NOMO-1 treated with DMSO at 0.1 percent for 48 hours (cell line): ENCODE data around the gene KRTAP4-8.
"Not testable (repeated sequence)": the region's sequence is repeated elsewhere in the genome, so short reads cannot be mapped to it uniquely, and the experiment has no call there.

ENCODE experiments used
- DNase-seq: peaks from one replicate; lab custom pipeline; 2025; ENCODE audit not compliant: unreplicated experiment; lab: John Stamatoyannopoulos, UW

The KRTAP4-8 gene

DNA sequence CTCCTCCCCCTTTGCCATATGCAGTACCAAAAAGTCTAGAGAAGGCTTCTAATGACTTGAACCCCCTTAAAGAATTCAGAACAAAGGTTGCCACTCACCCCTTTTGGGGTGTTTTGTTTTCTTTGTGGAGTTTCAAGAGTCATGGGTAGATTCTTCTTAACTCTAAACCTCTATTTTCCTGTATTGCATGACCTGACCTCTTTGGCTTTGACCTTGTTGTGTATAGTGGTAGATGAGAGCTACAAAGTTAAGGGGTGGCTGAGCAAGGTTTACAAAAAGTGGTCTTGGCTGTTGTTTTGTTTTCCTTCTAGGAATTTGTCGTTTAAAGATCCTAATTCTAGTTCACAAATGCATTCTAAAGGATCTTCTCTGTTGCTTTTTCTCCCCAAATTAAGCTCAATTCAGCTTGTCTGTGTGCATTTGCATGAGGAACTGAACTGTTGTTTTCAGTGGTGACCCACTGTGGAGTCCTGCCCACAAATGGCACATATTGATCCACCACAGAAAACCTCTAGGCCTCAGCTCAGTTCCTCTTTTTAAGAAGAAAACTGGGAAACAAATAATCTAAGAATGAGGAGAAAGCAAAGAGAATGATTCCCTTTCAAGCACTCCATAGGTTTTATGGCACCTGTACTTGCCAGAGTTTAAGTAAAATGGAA lies 10.9 kb upstream of the KRTAP4-8 start:
- peak; percentile 26 for DNase-seq

DNA sequence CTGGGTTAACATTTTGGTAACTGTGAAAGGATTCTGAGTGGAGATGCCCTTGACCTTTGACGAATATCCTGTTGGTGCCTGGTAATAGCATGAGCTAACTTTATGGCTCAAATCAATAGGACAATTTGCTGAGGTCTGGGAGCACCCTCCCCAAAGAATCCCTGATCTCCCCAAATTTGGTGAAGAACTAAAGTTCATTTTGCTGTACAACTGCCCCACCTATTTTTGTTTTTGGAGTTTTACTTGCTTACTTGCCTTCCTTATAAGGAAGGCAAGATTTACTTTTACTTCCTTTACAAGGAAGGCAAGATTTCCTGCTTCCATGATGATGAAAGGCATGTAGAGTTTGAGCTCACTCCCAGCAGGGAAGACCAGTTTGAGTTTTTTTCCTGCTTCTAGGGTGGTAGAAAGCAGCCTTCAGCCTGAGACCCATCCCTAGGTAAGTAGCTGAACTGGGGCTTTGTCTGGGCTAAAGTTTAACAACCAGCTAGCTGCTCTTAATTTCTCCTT lies 10.1 kb upstream of the KRTAP4-8 start:
- no peak for DNase-seq

DNA sequence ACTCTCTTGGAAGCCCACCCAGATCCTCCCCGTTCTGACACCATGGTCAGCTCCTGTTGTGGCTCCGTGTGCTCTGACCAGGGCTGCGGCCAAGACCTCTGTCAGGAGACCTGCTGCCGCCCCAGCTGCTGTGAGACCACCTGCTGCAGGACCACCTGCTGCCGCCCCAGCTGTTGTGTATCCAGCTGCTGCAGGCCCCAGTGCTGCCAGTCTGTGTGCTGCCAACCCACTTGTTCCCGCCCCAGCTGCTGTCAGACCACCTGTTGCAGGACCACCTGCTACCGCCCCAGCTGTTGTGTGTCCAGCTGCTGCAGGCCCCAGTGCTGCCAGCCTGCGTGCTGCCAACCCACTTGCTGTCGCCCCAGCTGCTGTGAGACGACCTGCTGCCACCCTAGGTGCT lies 7.4 kb upstream of the KRTAP4-8 start, which contains the start of gene KRTAP4-9:
Gene KRTAP4-9, plus strand, starts transcription at position 43 of the 400 bp plus-strand sequence. Its CDS starts 0 bp downstream, at position 43.
- DNase-seq: not testable (repeated sequence)

DNA sequence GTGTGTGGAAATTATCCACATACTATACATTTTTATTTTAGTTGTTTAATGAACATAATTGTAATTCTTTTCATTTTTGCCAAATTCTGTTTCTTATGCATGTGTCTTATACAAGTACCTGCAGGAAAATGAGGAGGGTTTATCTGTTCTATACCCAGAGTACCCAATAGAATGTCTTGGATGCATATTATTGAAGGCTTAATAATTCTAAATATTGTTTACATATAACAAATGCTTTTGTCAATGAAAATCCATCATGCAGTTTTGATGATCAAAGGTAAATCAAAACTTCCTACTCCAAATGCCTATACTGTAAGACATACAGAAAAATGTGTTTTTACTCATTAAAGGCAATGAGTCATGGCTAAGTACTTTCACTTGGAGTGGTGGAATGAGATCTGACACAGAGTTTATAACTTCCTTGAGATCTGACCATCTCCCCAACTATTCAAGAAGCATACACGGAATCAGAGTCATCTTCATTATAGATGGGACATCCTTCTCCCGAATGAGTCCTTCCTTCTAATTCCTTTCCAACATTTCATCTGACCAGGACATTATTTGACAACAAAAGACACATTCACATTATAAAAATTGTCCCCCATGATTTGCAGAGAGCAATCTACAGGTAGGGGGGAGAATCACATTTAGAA lies 6.6 kb upstream of the KRTAP4-8 start:
- not testable (repeated sequence) for DNase-seq

GRCh38 chr17:41103896-41104295 lies 6.0 kb upstream of the KRTAP4-8 start:
- DNase-seq: no peak

DNA sequence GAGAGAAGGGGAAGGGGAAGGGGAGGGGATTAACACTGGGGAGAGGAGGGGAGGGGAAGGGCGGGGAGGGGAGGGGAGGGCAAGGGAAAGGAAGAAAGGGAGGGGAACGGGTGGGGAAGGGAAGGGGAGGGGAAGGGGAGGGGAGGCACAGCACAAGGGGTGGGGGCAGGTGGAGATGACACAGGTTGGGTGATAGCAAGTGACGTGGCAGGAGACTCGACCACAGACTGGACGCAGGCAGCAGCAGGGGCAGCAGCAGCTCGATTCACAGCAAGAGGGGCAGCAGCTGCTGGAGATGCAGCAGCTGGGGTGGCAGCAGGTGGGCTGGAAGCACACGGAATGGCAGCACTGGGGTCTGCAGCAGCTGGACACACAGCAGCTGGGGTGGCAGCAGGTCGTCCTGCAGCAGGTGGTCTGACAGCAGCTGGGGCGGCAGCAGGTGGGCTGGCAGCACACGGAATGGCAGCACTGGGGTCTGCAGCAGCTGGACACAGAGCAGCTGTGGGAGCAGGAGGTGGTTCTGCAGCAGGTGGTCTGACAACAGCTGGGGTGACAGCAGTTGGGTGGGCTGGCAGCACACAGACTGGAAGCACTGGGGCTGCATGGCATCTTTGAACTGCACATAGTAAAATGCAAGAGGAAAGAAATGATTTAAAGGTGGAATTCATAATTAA lies 3.8 kb upstream of the KRTAP4-8 start, which contains the start of gene KRTAP4-16:
Gene KRTAP4-16, minus strand, starts transcription at position 624 of the 674 bp plus-strand sequence. Its CDS starts 0 bp downstream, at position 624.
- DNase-seq: no peak

- not testable (repeated sequence) for DNase-seq
These were observed 1.9 kb upstream of the KRTAP4-8 start for GRCh38 chr17:41099682-41100480.

DNA sequence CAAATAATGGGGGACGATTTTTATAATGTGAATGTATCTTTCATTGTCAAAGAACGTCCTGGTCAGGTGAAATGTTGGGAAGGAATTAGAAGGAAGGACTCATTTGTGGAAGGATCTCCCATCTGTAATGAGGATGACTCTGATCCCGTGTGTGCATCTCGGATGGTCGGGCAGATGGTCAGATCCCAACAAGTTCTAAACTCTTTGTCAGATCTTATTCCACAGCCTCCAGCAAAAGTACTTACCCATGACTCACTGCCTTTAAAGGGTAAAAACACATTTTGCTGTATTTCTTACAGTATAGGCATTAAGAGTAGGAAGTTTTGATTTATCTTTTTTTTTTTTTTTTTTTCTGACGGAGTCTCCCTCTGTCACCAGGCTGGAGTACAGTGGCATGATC lies 539 bp upstream of the KRTAP4-8 start:
- no peak for DNase-seq

- no peak for DNase-seq
These were observed 1.9 kb downstream of the KRTAP4-8 start for GRCh38 chr17:41096055-41096454.

DNA sequence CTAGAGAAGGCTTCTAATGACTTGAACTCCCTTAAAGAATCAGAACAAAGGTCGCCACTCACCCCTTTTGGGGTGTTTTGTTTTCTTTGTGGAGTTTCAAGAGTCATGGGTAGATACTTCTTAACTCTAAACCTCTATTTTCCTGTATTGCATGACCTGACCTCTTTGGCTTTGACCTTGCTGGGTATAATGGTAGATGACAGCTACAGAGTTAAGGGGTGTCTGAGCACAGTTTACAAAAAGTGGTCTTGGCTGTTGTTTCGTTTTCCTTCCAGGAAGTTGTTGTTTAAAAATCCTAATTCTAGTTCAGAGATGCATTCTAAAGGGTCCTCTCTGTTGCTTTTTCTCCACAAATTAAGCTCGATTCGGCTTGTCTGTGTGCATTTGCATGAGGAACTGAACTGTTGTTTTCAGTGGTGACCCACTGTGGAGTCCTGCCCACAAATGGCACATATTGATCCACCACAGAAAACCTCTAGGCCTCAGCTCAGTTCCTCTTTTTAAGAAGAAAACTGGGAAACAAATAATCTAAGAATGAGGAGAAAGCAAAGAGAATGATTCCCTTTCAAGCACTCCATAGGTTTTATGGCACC lies 9.1 kb downstream of the KRTAP4-8 start:
- peak; percentile 20 for DNase-seq

DNA sequence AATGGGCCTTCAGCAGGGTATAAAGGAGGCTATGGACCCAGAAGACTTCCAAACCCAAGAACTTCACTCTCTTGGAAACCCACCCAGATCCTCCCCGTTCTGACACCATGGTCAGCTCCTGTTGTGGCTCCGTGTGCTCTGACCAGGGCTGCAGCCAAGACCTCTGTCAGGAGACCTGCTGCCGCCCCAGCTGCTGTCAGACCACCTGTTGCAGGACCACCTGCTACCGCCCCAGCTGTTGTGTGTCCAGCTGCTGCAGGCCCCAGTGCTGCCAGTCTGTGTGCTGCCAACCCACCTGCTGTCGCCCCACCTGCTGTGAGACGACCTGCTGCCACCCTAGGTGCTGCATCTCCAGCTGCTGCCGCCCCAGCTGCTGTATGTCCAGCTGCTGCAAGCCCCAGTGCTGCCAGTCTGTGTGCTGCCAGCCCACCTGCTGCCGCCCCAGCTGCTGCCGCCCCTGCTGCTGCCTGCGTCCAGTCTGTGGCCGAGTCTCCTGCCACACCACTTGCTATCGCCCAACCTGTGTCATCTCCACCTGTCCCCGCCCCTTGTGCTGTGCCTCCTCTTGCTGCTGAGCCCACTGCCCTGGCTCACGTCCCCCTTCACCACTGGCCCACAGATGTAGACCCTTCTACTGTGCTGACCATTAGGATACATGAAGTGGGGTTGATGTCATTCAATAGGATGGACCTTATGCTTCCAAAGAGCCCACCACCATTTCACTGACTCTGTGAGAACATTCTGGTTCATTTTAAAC lies 13.7 kb downstream of the KRTAP4-8 start, which contains the start of gene KRTAP4-7:
Gene KRTAP4-7, plus strand, starts transcription at position 51 of the 757 bp plus-strand sequence. Its CDS starts 57 bp downstream, at position 108.
- DNase-seq: not testable (repeated sequence)

GRCh38 chr17:41083427-41083826 lies 14.5 kb downstream of the KRTAP4-8 start:
- not testable (repeated sequence) for DNase-seq

DNA sequence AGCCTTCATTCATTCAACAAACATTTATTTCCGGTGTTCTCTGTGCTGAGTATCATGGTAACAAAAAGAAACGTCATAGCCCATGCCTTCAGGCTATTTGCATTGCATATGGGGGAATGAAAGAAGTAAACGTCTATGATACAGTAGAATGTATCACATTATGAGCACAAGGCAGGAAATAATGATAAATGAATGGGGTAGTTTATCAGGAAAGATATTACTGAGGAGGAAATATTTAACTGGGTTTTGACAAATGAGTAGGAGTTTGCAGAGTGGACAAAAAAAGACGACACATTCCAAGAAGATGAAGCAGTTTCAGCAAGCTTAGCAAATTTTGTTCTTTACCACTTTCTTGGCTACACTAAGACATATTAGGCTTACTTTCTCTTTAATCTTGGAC lies 15.3 kb downstream of the KRTAP4-8 start:
- DNase-seq: no peak

- DNase-seq: no peak
These were observed 21.2 kb downstream of the KRTAP4-8 start for GRCh38 chr17:41076788-41077187.

DNA sequence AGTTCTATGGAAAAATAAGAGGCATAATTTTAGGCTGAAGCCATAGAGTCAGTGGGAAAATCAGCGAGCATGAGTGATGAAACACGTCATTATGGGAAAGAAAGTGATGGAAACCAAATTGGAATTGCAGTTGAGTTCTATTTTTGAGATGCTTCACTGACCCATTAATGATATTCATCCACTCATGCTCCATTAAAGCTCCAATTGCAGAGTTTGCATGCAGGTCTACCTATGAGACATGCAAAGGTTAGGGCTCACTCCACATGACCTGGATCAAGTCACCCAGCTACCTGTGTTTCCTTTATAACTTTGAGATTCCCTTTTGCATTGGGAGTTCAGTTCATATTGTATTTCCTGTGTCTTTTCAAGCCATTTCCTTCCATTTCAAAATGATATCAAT lies 24.3 kb downstream of the KRTAP4-8 start:
- no peak for DNase-seq

GRCh38 chr17:41071606-41072360 lies 26.2 kb downstream of the KRTAP4-8 start:
- DNase-seq: no peak

GRCh38 chr17:41069031-41069430 lies 28.9 kb downstream of the KRTAP4-8 start:
- peak; percentile 18 for DNase-seq

- no peak for DNase-seq
These were observed 30.7 kb downstream of the KRTAP4-8 start for GRCh38 chr17:41067281-41067680.
